ENCODE results near the gene ASCC2.

ASCC2 gene

DNA sequence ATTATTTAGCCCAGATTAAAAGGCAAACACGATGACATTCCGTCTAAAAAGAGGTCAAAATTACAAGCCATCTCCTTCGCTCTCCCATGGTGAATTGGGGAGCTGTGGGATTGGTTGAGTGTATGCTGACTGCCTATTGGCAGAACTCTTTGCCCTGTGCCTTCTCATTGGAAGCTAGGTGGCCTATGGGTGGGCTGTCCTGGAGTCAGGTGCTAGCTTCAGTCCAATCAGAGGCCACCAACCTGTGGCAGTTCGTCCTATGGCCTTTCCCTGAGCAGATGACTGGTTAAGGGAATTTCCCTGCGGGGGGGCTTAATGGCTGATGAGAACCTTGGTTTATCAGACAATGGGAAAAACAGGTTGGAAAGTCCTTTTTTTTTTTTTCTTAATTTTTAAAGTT lies 41.7 kb upstream of the ASCC2 start:
- TF ChIP-seq, protein P1, sequence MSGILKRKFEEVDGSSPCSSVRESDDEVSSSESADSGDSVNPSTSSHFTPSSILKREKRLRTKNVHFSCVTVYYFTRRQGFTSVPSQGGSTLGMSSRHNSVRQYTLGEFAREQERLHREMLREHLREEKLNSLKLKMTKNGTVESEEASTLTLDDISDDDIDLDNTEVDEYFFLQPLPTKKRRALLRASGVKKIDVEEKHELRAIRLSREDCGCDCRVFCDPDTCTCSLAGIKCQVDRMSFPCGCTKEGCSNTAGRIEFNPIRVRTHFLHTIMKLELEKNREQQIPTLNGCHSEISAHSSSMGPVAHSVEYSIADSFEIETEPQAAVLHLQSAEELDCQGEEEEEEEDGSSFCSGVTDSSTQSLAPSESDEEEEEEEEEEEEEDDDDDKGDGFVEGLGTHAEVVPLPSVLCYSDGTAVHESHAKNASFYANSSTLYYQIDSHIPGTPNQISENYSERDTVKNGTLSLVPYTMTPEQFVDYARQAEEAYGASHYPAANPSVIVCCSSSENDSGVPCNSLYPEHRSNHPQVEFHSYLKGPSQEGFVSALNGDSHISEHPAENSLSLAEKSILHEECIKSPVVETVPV (CRISPR knock-in tag; IDR thresholded peaks at IDR 0.05) = no peak
- TF ChIP-seq TSHZ2 (CRISPR knock-in tag; IDR thresholded peaks at IDR 0.05) (no peak), SNAI2 (CRISPR knock-in tag; IDR thresholded peaks at IDR 0.05) (no peak), PATZ1 (CRISPR knock-in tag; IDR thresholded peaks at IDR 0.05; ENCODE audit: borderline replicate concordance) (no peak), CSDC2 (CRISPR knock-in tag; IDR thresholded peaks at IDR 0.05) (no peak), ZFP3 (CRISPR knock-in tag; IDR thresholded peaks at IDR 0.05) (no peak), ISL1 (CRISPR knock-in tag; IDR thresholded peaks at IDR 0.05) (no peak), ZC3H10 (CRISPR knock-in tag; IDR thresholded peaks at IDR 0.05) (no peak), POU6F1 (CRISPR knock-in tag; IDR thresholded peaks at IDR 0.05; ENCODE audit: borderline replicate concordance, low read depth) (no peak)

DNA sequence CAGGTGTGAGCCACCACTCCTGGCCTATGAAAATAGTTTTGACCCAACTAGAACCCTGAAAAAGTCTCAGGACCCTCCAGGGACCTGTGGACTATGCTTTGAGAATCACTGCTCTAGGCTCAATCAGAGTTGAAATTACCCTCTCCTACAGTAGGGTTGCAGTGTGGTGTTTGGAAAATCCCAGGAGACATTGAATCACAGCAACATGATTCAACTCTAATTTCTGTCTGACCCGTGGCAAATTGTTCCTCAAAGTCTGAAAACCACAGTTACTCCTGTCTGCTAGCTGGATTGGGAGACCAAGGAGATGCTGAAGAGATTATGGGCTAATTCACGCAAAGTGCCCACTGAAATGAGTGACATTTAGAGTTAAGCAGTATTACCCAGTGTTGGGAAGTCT lies 39.5 kb upstream of the ASCC2 start:
- ATAC-seq = no peak

More for the DNA sequence above, 41.7 kb upstream of the ASCC2 start:
- no peak for ATAC-seq

GRCh38 chr22:29873943-29874342 lies 35.9 kb upstream of the ASCC2 start:
- ATAC-seq = no peak
- TF ChIP-seq SNAI2 (CRISPR knock-in tag; IDR thresholded peaks at IDR 0.05) (no peak), ZFP30 (CRISPR knock-in tag; IDR thresholded peaks at IDR 0.05) (no peak), ESRRG (CRISPR knock-in tag; IDR thresholded peaks at IDR 0.05) (no peak), PATZ1 (CRISPR knock-in tag; IDR thresholded peaks at IDR 0.05; ENCODE audit: borderline replicate concordance) (no peak), RARB (CRISPR knock-in tag; IDR thresholded peaks at IDR 0.05) (no peak), ZNF565 (CRISPR knock-in tag; conservative IDR thresholded peaks at IDR 0.05; ENCODE audit: low read depth) (no peak), TOX (CRISPR knock-in tag; IDR thresholded peaks at IDR 0.05; ENCODE audit: borderline replicate concordance) (no peak), POU6F1 (CRISPR knock-in tag; IDR thresholded peaks at IDR 0.05; ENCODE audit: borderline replicate concordance, low read depth) (no peak), OSR1 (CRISPR knock-in tag; IDR thresholded peaks at IDR 0.05) (no peak)

More for the DNA sequence above, 39.5 kb upstream of the ASCC2 start:
- no peak for TF ChIP-seq ZC3H10 (CRISPR knock-in tag; IDR thresholded peaks at IDR 0.05)
- no peak for TF ChIP-seq ZFP30 (CRISPR knock-in tag; IDR thresholded peaks at IDR 0.05)
- no peak for TF ChIP-seq TSHZ2 (CRISPR knock-in tag; IDR thresholded peaks at IDR 0.05)
- TF ChIP-seq PPARA (CRISPR knock-in tag; IDR thresholded peaks at IDR 0.05; ENCODE audit: borderline replicate concordance) = no peak
- TF ChIP-seq ZNF70 (CRISPR knock-in tag; IDR thresholded peaks at IDR 0.05) = no peak
- TF ChIP-seq TOX (CRISPR knock-in tag; IDR thresholded peaks at IDR 0.05; ENCODE audit: borderline replicate concordance) = no peak

All from SK-N-SH treated with all-trans-retinoic acid at 6 μM for 48 hours (cell line).